GM12874 (cell line): ENCODE results near the gene TEX44.

Experiments
- TF ChIP-seq, protein P1 (sequence below): IDR thresholded peaks from 2 replicates; pipeline ENCODE4 v1.5.1; 2011; ENCODE audit warnings: low read depth, mild to moderate bottlenecking, control low read depth, low read length, moderate library complexity; ENCODE audit not compliant: insufficient read depth

TEX44 gene

DNA sequence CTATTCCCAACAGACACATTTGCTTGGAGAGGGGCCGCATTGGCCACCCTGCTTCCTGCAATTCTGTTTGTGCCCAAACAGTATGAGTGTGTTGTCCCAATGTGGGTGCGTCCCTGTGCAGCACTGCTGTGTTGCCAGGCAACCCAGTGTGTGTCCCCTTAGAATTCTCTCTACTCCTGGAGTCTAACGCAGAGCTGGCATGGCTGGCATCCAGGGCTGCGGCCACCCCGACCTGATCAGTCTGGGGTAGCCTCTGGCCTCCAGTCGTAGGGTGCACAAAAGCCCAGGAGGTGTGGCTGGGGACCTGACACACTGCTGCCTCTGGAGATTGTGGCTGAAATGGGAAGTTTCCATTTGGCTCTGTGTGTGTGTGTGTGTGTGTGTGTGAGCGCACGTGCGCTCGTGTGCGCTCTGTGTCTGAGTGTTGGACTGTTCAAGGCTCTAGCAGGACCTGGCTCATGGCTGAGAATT, 48.0 kb downstream of the TEX44 start:
- TF ChIP-seq, protein P1, sequence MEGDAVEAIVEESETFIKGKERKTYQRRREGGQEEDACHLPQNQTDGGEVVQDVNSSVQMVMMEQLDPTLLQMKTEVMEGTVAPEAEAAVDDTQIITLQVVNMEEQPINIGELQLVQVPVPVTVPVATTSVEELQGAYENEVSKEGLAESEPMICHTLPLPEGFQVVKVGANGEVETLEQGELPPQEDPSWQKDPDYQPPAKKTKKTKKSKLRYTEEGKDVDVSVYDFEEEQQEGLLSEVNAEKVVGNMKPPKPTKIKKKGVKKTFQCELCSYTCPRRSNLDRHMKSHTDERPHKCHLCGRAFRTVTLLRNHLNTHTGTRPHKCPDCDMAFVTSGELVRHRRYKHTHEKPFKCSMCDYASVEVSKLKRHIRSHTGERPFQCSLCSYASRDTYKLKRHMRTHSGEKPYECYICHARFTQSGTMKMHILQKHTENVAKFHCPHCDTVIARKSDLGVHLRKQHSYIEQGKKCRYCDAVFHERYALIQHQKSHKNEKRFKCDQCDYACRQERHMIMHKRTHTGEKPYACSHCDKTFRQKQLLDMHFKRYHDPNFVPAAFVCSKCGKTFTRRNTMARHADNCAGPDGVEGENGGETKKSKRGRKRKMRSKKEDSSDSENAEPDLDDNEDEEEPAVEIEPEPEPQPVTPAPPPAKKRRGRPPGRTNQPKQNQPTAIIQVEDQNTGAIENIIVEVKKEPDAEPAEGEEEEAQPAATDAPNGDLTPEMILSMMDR, result no peak

DNA sequence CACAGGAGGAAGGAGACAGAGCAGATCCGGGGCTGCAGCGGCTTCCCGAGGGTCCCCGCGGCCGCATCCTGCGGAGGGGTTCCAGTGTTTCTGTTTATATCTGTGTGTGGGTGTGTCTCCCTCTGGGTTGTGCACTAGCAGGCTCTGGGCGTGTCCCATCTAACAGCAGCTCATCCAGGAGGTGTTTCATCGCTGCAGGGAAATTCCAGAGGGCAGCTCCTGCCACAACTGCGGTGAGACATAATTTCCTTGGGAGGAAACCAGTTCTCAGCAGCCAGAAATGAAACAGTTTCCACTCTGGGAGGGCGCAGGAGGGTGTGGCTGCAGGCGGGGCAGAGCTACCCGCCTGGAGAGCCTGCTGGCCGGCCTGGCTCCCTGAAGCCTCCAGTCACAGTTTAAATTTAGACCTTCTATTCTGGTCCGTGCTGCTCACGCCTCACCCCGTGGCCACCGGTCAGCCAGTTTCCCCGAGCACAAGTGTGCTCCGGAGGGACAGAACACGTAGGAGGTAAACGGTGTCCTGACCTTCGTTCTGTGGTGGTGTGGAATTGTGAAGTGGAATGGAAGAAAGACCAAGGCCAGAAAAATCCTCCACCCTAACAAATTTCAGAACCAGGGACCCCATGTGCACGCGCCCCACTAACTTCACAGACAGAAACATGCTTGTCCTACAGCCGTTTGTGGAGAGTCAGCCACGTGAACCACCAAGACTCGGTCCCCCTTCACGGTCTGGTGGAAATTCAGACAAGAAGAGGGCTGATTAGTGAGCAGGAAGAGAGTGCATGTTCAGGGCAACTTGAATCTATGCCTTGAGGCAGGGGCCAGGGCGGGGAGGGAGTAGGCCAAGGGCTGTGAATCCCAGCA, 50.2 kb downstream of the TEX44 start:
- TF ChIP-seq, protein P1, result no peak

- TF ChIP-seq, protein P1, result no peak
These were observed 50.8 kb downstream of the TEX44 start for GRCh38 chr2:231643495-231643888.
